Loucy (cell line): ENCODE measurements around the gene PRIMA1.

Experiments used
- H2AFZ ChIP-seq: fragments of 200-600 bp; sonication (generic); 2 replicates; pipeline ENCODE4 v1.6.0; 2016; ENCODE audit warnings: antibody characterized with exemption, mild to moderate bottlenecking, low read length, moderate library complexity
- H3F3A ChIP-seq: fragments of 200-600 bp; 2 replicates; pipeline ENCODE4 v1.6.0; 2016; ENCODE audit warnings: antibody characterized with exemption, low read depth, mild to moderate bottlenecking
- H3K27me3 ChIP-seq: fragments of 200-600 bp; sonication (generic); 2 replicates; pipeline ENCODE4 v1.6.1; 2014; ENCODE audit warnings: low read length, mild to moderate bottlenecking; ENCODE audit not compliant: insufficient read depth, poor library complexity, severe bottlenecking
- H3K36me3 ChIP-seq: fragments of 200-600 bp; sonication (generic); 2 replicates; pipeline ENCODE4 v1.6.1; 2016; ENCODE audit warnings: low read length; ENCODE audit not compliant: insufficient read depth
- H3K4me1 ChIP-seq: fragments of 200-600 bp; sonication (generic); 2 replicates; pipeline ENCODE4 v1.5.1; 2014; ENCODE audit warnings: low read length, mild to moderate bottlenecking; ENCODE audit not compliant: insufficient read depth, poor library complexity, severe bottlenecking
- H3K4me2 ChIP-seq: fragments of 200-600 bp; sonication (generic); 2 replicates; pipeline ENCODE4 v1.6.0; 2014; ENCODE audit warnings: antibody characterized with exemption, low read length, low read depth, mild to moderate bottlenecking; ENCODE audit not compliant: poor library complexity, severe bottlenecking
- H3K4me3 ChIP-seq: fragments of 200-600 bp; sonication (generic); 2 replicates; pipeline ENCODE4 v1.5.1; 2014; ENCODE audit warnings: low read length, mild to moderate bottlenecking, mixed read lengths; ENCODE audit not compliant: poor library complexity, severe bottlenecking
- H3K79me2 ChIP-seq: fragments of 200-600 bp; sonication (generic); 2 replicates; pipeline ENCODE4 v1.6.1; 2014; ENCODE audit warnings: low read length; ENCODE audit not compliant: insufficient read depth
- H3K9ac ChIP-seq: fragments of 200-600 bp; sonication (generic); 2 replicates; pipeline ENCODE4 v1.6.0; 2014; ENCODE audit warnings: mild to moderate bottlenecking, low read depth, low read length, moderate library complexity; ENCODE audit not compliant: poor library complexity, severe bottlenecking
- H3K9me2 ChIP-seq: fragments of 200-600 bp; sonication (generic); replicated peaks from 2 replicates; pipeline ENCODE4 v1.6.1; 2016; ENCODE audit warnings: low read depth, low read length, mixed read lengths
- H3K9me3 ChIP-seq: fragments of 200-600 bp; sonication (generic); 2 replicates; pipeline ENCODE4 v1.6.1; 2014; ENCODE audit warnings: mild to moderate bottlenecking, antibody characterized with exemption, low read length, low read depth; ENCODE audit not compliant: insufficient read depth
- H4K20me1 ChIP-seq: fragments of 200-600 bp; sonication (generic); 2 replicates; pipeline ENCODE4 v1.6.0; 2014; ENCODE audit warnings: antibody characterized with exemption, low read length, mild to moderate bottlenecking; ENCODE audit not compliant: insufficient read depth, poor library complexity, severe bottlenecking
- CTCF ChIP-seq: fragments of 200-600 bp; sonication (generic); conservative IDR thresholded peaks from 2 replicates; pipeline ENCODE4 v1.5.1; 2014; ENCODE audit warnings: mild to moderate bottlenecking, antibody characterized with exemption, low read length
- EZH2phosphoT487 ChIP-seq: fragments of 200-600 bp; IDR thresholded peaks from 2 replicates; pipeline ENCODE4 v1.6.1; 2018; ENCODE audit warnings: antibody characterized with exemption, mild to moderate bottlenecking, moderate library complexity, borderline replicate concordance

PRIMA1 gene

GRCh38 chr14:93789228-93790130 lies 1.2 kb upstream of the PRIMA1 start:
- Histone ChIP-seq H3K36me3 (no peaks in the 10 kb centered on the region), H3F3A (no peaks in the 10 kb centered on the region), H3K9me3 (no peaks in the 10 kb centered on the region; the same call in 1 of the 2 replicates), H3K27me3 (no peaks in the 10 kb centered on the region), H3K4me3 (no peak overlapping the region), H3K4me1 (no peaks in the 10 kb centered on the region), H3K79me2 (no peaks in the 10 kb centered on the region), H3K9me2 (no peaks in the 10 kb centered on the region), H2AFZ (no peak overlapping the region), H3K4me2 (no peak overlapping the region), H3K9ac (no peak overlapping the region), H4K20me1 (no peaks in the 10 kb centered on the region)
- TF ChIP-seq EZH2phosphoT487 = no peak

GRCh38 chr14:93788543-93789227 lies 400 bp upstream of the PRIMA1 start:
- H3F3A ChIP-seq = no peaks in the 10 kb centered on the region
- H3K4me2 ChIP-seq = no peak overlapping the region
- H3K9ac ChIP-seq = no peak overlapping the region
- no peaks in the 10 kb centered on the region; the same call in 1 of the 2 replicates for H3K9me3 ChIP-seq
- no peaks in the 10 kb centered on the region for H3K9me2 ChIP-seq
- TF ChIP-seq CTCF (no peak), EZH2phosphoT487 (no peak)
- no peak overlapping the region for H2AFZ ChIP-seq
- no peaks in the 10 kb centered on the region for H3K27me3 ChIP-seq
- H3K36me3 ChIP-seq = no peaks in the 10 kb centered on the region
- H4K20me1 ChIP-seq = no peaks in the 10 kb centered on the region
- no peaks in the 10 kb centered on the region for H3K4me1 ChIP-seq
- no peak overlapping the region for H3K4me3 ChIP-seq
- no peaks in the 10 kb centered on the region for H3K79me2 ChIP-seq

- Histone ChIP-seq H3K79me2 (no peaks in the 10 kb centered on the region), H3K4me1 (no peaks in the 10 kb centered on the region), H3K4me2 (no peak overlapping the region), H3K27me3 (no peaks in the 10 kb centered on the region), H3F3A (no peaks in the 10 kb centered on the region), H3K9me2 (no peaks in the 10 kb centered on the region), H3K4me3 (no peak overlapping the region), H3K9ac (no peak overlapping the region), H4K20me1 (no peaks in the 10 kb centered on the region), H3K9me3 (no peaks in the 10 kb centered on the region; the same call in 1 of the 2 replicates), H2AFZ (no peak overlapping the region), H3K36me3 (no peaks in the 10 kb centered on the region)
- TF ChIP-seq EZH2phosphoT487 (no peak), CTCF (no peak)
Measured at GRCh38 chr14:93787465-93788292, 606 bp downstream of the PRIMA1 start.
